WERI-Rb-1 (cell line): Measurements from ENCODE around the gene TRPM3.

Experiments
- DNase-seq: peaks from one replicate; pipeline ENCODE4 v3.0.0-alpha.2; 2020
- H3K27ac ChIP-seq: fragments of 250-450 bp; sonication (Bioruptor Pico); 2 replicates; pipeline ENCODE4 v1.5.1; 2020; ENCODE audit warnings: mild to moderate bottlenecking, moderate library complexity
- H3K27me3 ChIP-seq: fragments of 250-450 bp; sonication (Bioruptor Pico); 2 replicates; pipeline ENCODE4 v1.5.1; 2021; ENCODE audit warnings: mild to moderate bottlenecking, low read depth, moderate library complexity; ENCODE audit not compliant: insufficient read depth, severe bottlenecking
- H3K36me3 ChIP-seq: fragments of 250-450 bp; sonication (Bioruptor Pico); 2 replicates; pipeline ENCODE4 v1.5.1; 2020; ENCODE audit warnings: mild to moderate bottlenecking, moderate library complexity
- H3K4me3 ChIP-seq: 2 replicates; pipeline ENCODE4 v1.5.1; 2011; ENCODE audit warnings: low read depth, mild to moderate bottlenecking, control low read depth, low read length
- H3K9me3 ChIP-seq: fragments of 250-450 bp; sonication (Bioruptor Pico); 2 replicates; pipeline ENCODE4 v1.5.1; 2021; ENCODE audit warnings: mild to moderate bottlenecking, moderate library complexity; ENCODE audit not compliant: severe bottlenecking
- CTCF ChIP-seq: IDR thresholded peaks from 2 replicates; pipeline ENCODE4 v1.5.1; 2011; ENCODE audit warnings: low read depth, mild to moderate bottlenecking, control low read depth, inconsistent platforms, low read length

TRPM3 gene

GRCh38 chr9:70563010-70563409 lies 558.4 kb downstream of the TRPM3 start:
- Histone ChIP-seq H3K36me3 (no peaks in the 10 kb centered on the region), H3K27me3 (no peaks in the 10 kb centered on the region), H3K9me3 (no peaks in the 10 kb centered on the region), H3K27ac (no peak overlapping the region), H3K4me3 (no peak overlapping the region)
- TF ChIP-seq CTCF = no peak
- DNase-seq = no peak

GRCh38 chr9:70561786-70562395 lies 559.5 kb downstream of the TRPM3 start:
- no peaks in the 10 kb centered on the region for H3K27me3 ChIP-seq
- no peak overlapping the region for H3K4me3 ChIP-seq
- no peak for DNase-seq

GRCh38 chr9:70561111-70561510 lies 560.3 kb downstream of the TRPM3 start:
- no peaks in the 10 kb centered on the region for H3K36me3 ChIP-seq
- H3K4me3 ChIP-seq = no peak overlapping the region
- no peaks in the 10 kb centered on the region for H3K27me3 ChIP-seq
- no peak overlapping the region for H3K27ac ChIP-seq
- H3K9me3 ChIP-seq = no peaks in the 10 kb centered on the region
- DNase-seq = no peak
- no peak for TF ChIP-seq CTCF

More at GRCh38 chr9:70561786-70562395, 559.5 kb downstream of the TRPM3 start:
- Histone ChIP-seq H3K36me3 (no peaks in the 10 kb centered on the region), H3K27ac (no peak overlapping the region), H3K9me3 (no peaks in the 10 kb centered on the region)
- no peak for TF ChIP-seq CTCF

- Histone ChIP-seq H3K36me3 (no peaks in the 10 kb centered on the region), H3K27me3 (no peaks in the 10 kb centered on the region), H3K9me3 (no peaks in the 10 kb centered on the region), H3K27ac (no peak overlapping the region), H3K4me3 (no peak overlapping the region)
- no peak for DNase-seq
- no peak for TF ChIP-seq CTCF
Observed at GRCh38 chr9:70559102-70559501, 562.3 kb downstream of the TRPM3 start.

GRCh38 chr9:70557661-70558369 lies 563.6 kb downstream of the TRPM3 start:
- no peak for TF ChIP-seq CTCF
- Histone ChIP-seq H3K9me3 (no peaks in the 10 kb centered on the region), H3K4me3 (no peak overlapping the region), H3K27me3 (no peaks in the 10 kb centered on the region), H3K27ac (no peak overlapping the region), H3K36me3 (no peaks in the 10 kb centered on the region)
- DNase-seq = no peak
